HepG2 (cell line): ENCODE data around the gene HYOU1. TPM values are rescaled to one million over a fixed set of nuclear protein-coding genes. Genes with fewer than 3 reads are reported as not detected.

Experiments
- DMAP1 ChIP-seq: IDR thresholded peaks from 2 replicates; pipeline ENCODE4 v1.6.1; 2016
- LCORL ChIP-seq, 2 experiments: fragments of 450-650 bp in 1 of 2; sonication (generic) in 1 of 2; formaldehyde crosslinking in 1 of 2; IDR thresholded peaks; 2 replicates each; pipeline versions ENCODE4 v1.5.0 to v1.6.1; 2017 to 2020; ENCODE audit warnings: antibody characterized with exemption in 1 of 2, missing genetic modification reagents in 1 of 2
- MXI1 ChIP-seq: IDR thresholded peaks from 3 replicates; pipeline ENCODE4 v1.6.1; 2012; ENCODE audit warnings: low read depth, low read length, inconsistent platforms, borderline replicate concordance
- SMAD1 ChIP-seq: sonication (generic); formaldehyde crosslinking; IDR thresholded peaks from 2 replicates; pipeline ENCODE4 v1.4.0; 2020; ENCODE audit warnings: missing genetic modification reagents, low read depth, mild to moderate bottlenecking, borderline replicate concordance
- ZNF432 ChIP-seq: sonication (generic); formaldehyde crosslinking; IDR thresholded peaks from 2 replicates; pipeline ENCODE4 v1.5.0; 2020; ENCODE audit warnings: missing genetic modification reagents, mild to moderate bottlenecking, borderline replicate concordance
- polyA plus RNA-seq, 8 experiments: library from polyadenylated mRNA; depleted of rRNA in 3 of 8; stranded (reverse) in 7 of 8; unstranded in 1 of 8; fragments of >200 nt; fragmentation: Illumina TruSeq in 4 of 8; extraction: Trizol in 4 of 8; gene quantifications; 2 replicates each; pipeline versions ENCODE4 v1.2.1 to v1.2.3, GENCODE V29; 2011 to 2016; ENCODE audit warnings: low read depth in 4 of 8, missing spikeins in 1 of 8, mixed read lengths in 1 of 8; ENCODE audit not compliant: insufficient read depth in 1 of 8
- total RNA-seq, 5 experiments: library from RNA; depleted of rRNA; stranded (reverse); fragments of >200 nt; fragmentation: Illumina TruSeq; extraction: Trizol; gene quantifications; 2 replicates each; pipeline ENCODE4 v1.2.3, GENCODE V29; 2016; ENCODE audit warnings: low read depth in 1 of 5
- TF ChIP-seq, protein P1 (sequence below): sonication (generic); formaldehyde crosslinking; IDR thresholded peaks from 2 replicates; pipeline ENCODE4 v1.4.0; 2020; ENCODE audit warnings: low read depth, missing genetic modification reagents
- TF ChIP-seq, protein P2 (sequence below): IDR thresholded peaks from 2 replicates; pipeline ENCODE4 v1.6.1; 2016; ENCODE audit warnings: missing compliant biosample characterization, missing genetic modification reagents, borderline replicate concordance
- TF ChIP-seq, protein P3 (sequence below): sonication (generic); formaldehyde crosslinking; IDR thresholded peaks from 2 replicates; pipeline ENCODE4 v1.5.1; 2020; ENCODE audit warnings: mild to moderate bottlenecking, moderate library complexity, missing genetic modification reagents
- TF ChIP-seq, protein P4 (sequence below): sonication (generic); formaldehyde crosslinking; IDR thresholded peaks from 2 replicates; pipeline ENCODE4 v1.8.1; 2022; ENCODE audit warnings: low read depth, mild to moderate bottlenecking, missing genetic modification reagents
- TF ChIP-seq, protein P5 (sequence below): sonication (generic); formaldehyde crosslinking; IDR thresholded peaks from 2 replicates; pipeline ENCODE4 v1.8.0; 2022; ENCODE audit warnings: missing genetic modification reagents, mild to moderate bottlenecking, inconsistent platforms, borderline replicate concordance
- TF ChIP-seq, protein P6 (sequence below): sonication (generic); formaldehyde crosslinking; IDR thresholded peaks from 2 replicates; pipeline ENCODE4 v1.4.0; 2020; ENCODE audit warnings: mild to moderate bottlenecking, missing genetic modification reagents
- TF ChIP-seq, protein P7 (sequence below): sonication (generic); formaldehyde crosslinking; IDR thresholded peaks from 2 replicates; pipeline ENCODE4 v1.5.1; 2020; ENCODE audit warnings: missing genetic modification reagents, mild to moderate bottlenecking, borderline replicate concordance

HYOU1 gene
- total and polyA plus RNA-seq, 2 of the 13 experiments (the other 11 are each of a cell fraction or from before 2014, with no cell fraction given), result 127 to 155 TPM

DNA sequence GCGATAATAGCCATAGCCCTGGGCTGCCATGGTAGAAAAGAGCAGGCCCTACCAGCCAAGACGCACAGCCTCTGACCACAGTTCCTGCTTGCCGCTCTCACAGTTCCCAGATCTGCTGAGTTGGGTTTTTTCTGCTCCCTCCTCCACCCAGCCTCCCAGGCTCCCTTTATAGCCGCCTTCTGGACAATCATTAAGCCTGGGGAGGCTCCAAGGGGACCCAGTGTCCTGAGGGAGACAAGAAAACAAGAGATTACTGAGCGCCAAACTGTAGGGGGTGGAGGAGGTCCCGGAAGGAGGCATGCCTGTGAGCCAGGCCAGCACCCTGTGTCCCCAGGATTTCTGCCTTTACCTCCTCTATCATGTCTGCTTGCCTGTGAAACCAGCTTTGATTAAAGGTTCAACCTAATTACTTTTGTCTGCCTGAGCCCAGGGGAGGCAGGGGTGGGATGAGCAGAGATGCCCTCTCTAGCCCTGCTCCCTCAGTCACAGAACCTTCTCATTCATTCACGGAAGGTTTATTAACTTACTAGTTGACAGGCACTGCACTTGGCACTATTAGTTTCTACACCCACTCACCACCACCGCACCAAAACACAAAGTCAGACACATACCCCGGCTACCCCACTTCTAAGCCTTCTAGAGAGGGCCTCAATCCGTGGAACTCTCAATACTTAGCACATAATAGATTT lies 27.5 kb downstream of the HYOU1 start (continued):
- TF ChIP-seq, protein P1, sequence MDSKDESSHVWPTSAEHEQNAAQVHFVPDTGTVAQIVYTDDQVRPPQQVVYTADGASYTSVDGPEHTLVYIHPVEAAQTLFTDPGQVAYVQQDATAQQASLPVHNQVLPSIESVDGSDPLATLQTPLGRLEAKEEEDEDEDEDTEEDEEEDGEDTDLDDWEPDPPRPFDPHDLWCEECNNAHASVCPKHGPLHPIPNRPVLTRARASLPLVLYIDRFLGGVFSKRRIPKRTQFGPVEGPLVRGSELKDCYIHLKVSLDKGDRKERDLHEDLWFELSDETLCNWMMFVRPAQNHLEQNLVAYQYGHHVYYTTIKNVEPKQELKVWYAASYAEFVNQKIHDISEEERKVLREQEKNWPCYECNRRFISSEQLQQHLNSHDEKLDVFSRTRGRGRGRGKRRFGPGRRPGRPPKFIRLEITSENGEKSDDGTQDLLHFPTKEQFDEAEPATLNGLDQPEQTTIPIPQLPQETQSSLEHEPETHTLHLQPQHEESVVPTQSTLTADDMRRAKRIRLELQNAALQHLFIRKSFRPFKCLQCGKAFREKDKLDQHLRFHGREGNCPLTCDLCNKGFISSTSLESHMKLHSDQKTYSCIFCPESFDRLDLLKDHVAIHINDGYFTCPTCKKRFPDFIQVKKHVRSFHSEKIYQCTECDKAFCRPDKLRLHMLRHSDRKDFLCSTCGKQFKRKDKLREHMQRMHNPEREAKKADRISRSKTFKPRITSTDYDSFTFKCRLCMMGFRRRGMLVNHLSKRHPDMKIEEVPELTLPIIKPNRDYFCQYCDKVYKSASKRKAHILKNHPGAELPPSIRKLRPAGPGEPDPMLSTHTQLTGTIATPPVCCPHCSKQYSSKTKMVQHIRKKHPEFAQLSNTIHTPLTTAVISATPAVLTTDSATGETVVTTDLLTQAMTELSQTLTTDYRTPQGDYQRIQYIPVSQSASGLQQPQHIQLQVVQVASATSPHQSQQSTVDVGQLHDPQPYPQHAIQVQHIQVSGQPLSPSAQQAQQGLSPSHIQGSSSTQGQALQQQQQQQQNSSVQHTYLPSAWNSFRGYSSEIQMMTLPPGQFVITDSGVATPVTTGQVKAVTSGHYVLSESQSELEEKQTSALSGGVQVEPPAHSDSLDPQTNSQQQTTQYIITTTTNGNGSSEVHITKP (CRISPR knock-in tag), result peak; percentile 60; the same call in 1 of the 2 replicates
- TF ChIP-seq DMAP1 (peak; percentile 23; the same call in 1 of the 2 replicates), LCORL (IDR thresholded peaks at IDR 0.05) (no peak), LCORL (CRISPR knock-in tag; IDR thresholded peaks at IDR 0.05) (peak; percentile 59), SMAD1 (CRISPR knock-in tag) (0 out of 2 replicates have a peak, but pooled peaks have one; percentile 19), MXI1 (peak; percentile 27; the same call in 1 of the 3 replicates), ZNF432 (CRISPR knock-in tag) (no peak)
- TF ChIP-seq, protein P2, sequence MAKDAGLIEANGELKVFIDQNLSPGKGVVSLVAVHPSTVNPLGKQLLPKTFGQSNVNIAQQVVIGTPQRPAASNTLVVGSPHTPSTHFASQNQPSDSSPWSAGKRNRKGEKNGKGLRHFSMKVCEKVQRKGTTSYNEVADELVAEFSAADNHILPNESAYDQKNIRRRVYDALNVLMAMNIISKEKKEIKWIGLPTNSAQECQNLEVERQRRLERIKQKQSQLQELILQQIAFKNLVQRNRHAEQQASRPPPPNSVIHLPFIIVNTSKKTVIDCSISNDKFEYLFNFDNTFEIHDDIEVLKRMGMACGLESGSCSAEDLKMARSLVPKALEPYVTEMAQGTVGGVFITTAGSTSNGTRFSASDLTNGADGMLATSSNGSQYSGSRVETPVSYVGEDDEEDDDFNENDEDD (CRISPR knock-in tag), result peak; percentile 57; the same call in 1 of the 2 replicates
- TF ChIP-seq, protein P3, sequence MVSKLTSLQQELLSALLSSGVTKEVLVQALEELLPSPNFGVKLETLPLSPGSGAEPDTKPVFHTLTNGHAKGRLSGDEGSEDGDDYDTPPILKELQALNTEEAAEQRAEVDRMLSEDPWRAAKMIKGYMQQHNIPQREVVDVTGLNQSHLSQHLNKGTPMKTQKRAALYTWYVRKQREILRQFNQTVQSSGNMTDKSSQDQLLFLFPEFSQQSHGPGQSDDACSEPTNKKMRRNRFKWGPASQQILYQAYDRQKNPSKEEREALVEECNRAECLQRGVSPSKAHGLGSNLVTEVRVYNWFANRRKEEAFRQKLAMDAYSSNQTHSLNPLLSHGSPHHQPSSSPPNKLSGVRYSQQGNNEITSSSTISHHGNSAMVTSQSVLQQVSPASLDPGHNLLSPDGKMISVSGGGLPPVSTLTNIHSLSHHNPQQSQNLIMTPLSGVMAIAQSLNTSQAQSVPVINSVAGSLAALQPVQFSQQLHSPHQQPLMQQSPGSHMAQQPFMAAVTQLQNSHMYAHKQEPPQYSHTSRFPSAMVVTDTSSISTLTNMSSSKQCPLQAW, result peak; percentile 98
- TF ChIP-seq, protein P4, sequence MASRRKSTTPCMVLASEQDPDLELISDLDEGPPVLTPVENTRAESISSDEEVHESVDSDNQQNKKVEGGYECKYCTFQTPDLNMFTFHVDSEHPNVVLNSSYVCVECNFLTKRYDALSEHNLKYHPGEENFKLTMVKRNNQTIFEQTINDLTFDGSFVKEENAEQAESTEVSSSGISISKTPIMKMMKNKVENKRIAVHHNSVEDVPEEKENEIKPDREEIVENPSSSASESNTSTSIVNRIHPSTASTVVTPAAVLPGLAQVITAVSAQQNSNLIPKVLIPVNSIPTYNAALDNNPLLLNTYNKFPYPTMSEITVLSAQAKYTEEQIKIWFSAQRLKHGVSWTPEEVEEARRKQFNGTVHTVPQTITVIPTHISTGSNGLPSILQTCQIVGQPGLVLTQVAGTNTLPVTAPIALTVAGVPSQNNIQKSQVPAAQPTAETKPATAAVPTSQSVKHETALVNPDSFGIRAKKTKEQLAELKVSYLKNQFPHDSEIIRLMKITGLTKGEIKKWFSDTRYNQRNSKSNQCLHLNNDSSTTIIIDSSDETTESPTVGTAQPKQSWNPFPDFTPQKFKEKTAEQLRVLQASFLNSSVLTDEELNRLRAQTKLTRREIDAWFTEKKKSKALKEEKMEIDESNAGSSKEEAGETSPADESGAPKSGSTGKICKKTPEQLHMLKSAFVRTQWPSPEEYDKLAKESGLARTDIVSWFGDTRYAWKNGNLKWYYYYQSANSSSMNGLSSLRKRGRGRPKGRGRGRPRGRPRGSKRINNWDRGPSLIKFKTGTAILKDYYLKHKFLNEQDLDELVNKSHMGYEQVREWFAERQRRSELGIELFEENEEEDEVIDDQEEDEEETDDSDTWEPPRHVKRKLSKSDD, result no peak; the same call in 1 of the 2 replicates
- TF ChIP-seq, protein P5, sequence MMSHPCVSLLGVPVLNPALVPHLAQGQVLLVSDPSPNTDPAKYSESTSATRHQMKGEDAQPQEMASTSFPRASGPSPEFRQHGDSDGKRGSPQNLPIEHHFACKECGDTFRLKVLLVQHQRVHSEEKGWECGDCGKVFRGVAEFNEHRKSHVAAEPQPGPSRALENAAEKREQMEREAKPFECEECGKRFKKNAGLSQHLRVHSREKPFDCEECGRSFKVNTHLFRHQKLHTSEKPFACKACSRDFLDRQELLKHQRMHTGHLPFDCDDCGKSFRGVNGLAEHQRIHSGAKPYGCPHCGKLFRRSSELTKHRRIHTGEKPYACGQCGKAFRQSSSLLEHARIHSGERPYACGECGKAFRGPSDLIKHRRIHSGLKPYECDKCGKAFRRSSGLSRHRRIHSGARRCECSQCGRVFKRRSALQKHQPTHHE, result no peak
- TF ChIP-seq, protein P6, sequence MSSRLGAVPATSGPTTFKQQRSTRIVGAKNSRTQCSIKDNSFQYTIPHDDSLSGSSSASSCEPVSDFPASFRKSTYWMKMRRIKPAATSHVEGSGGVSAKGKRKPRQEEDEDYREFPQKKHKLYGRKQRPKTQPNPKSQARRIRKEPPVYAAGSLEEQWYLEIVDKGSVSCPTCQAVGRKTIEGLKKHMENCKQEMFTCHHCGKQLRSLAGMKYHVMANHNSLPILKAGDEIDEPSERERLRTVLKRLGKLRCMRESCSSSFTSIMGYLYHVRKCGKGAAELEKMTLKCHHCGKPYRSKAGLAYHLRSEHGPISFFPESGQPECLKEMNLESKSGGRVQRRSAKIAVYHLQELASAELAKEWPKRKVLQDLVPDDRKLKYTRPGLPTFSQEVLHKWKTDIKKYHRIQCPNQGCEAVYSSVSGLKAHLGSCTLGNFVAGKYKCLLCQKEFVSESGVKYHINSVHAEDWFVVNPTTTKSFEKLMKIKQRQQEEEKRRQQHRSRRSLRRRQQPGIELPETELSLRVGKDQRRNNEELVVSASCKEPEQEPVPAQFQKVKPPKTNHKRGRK (CRISPR knock-in tag), result no peak
- TF ChIP-seq, protein P7, sequence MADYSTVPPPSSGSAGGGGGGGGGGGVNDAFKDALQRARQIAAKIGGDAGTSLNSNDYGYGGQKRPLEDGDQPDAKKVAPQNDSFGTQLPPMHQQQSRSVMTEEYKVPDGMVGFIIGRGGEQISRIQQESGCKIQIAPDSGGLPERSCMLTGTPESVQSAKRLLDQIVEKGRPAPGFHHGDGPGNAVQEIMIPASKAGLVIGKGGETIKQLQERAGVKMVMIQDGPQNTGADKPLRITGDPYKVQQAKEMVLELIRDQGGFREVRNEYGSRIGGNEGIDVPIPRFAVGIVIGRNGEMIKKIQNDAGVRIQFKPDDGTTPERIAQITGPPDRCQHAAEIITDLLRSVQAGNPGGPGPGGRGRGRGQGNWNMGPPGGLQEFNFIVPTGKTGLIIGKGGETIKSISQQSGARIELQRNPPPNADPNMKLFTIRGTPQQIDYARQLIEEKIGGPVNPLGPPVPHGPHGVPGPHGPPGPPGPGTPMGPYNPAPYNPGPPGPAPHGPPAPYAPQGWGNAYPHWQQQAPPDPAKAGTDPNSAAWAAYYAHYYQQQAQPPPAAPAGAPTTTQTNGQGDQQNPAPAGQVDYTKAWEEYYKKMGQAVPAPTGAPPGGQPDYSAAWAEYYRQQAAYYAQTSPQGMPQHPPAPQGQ (CRISPR knock-in tag), result no peak
